B cell (primary cell): ENCODE measurements around the gene CCDC85C.

Experiments
- CTCF ChIP-seq: fragments of 200-600 bp; IDR thresholded peaks from one replicate; pipeline ENCODE4 v1.8.0; 2022; ENCODE audit warnings: antibody characterized with exemption, mild to moderate bottlenecking
- EZH2 ChIP-seq: IDR thresholded peaks from 2 replicates; pipeline ENCODE4 v1.6.1; 2012; ENCODE audit warnings: borderline replicate concordance, low read depth, mild to moderate bottlenecking, moderate library complexity, low read length; ENCODE audit not compliant: insufficient read depth, poor library complexity, severe bottlenecking

GRCh38 chr14:99524091-99524661 is 79.8 kb downstream of the CCDC85C start:
- TF ChIP-seq CTCF (no peak), EZH2 (no peak)
